GM23338 (cell line): Measurements from ENCODE around the gene SCUBE2.

Experiments used
- CREB1 ChIP-seq: fragments of 250-450 bp; sonication (Bioruptor Pico); IDR thresholded peaks from 2 replicates; pipeline ENCODE4 v1.5.0; 2020; ENCODE audit warnings: low read depth, mild to moderate bottlenecking, moderate library complexity
- CTCF ChIP-seq, 2 experiments: fragments of 200-600 bp in 1 of 2; sonication (generic) in 1 of 2; conservative IDR thresholded peaks; 2 replicates each; pipeline versions ENCODE4 v1.5.1 to v1.6.1; 2016 to 2017; ENCODE audit warnings: antibody characterized with exemption in 2 of 2, low read depth in 2 of 2, mild to moderate bottlenecking in 2 of 2, moderate library complexity in 1 of 2
- POLR2AphosphoS5 ChIP-seq: IDR thresholded peaks from 2 replicates; pipeline ENCODE4 v1.6.1; 2016; ENCODE audit warnings: antibody characterized with exemption, low read depth
- REST ChIP-seq: IDR thresholded peaks from one replicate; pipeline ENCODE4 v1.6.1; 2018; ENCODE audit warnings: antibody characterized with exemption; ENCODE audit not compliant: unreplicated experiment
- ZNF114 ChIP-seq: fragments of 250-450 bp; sonication (Bioruptor Pico); IDR thresholded peaks from 2 replicates; pipeline ENCODE4 v1.5.0; 2020; ENCODE audit warnings: mild to moderate bottlenecking, moderate library complexity

GRCh38 chr11:9072626-9073176 lies 18.7 kb downstream of the SCUBE2 start:
- TF ChIP-seq CTCF (conservative IDR thresholded peaks at IDR 0.05; ENCODE audit: low read depth in 2 of 2) (no peak), POLR2AphosphoS5 (no peak), ZNF114 (CRISPR knock-in tag) (no peak), CREB1 (no peak), REST (no peak)
